ENCODE results near the gene ANO7.

Gene ANO7

GRCh38 chr2:241184901-241185300 lies 3.6 kb upstream of the ANO7 start:
- peaks cover 4% of the 10 kb centered on the region; the same call in 1 of the 2 replicates for H3K4me1 ChIP-seq (ENCODE audit: insufficient read depth, low read length)
- no peaks in the 10 kb centered on the region for H3K36me3 ChIP-seq (ENCODE audit: insufficient read depth, low read depth, low read length)
- no peak overlapping the region for H3K9ac ChIP-seq (ENCODE audit: low read depth, low read length)
- no peaks in the 10 kb centered on the region for H3K27me3 ChIP-seq (ENCODE audit: insufficient read depth, low read length)
- H3K9me3 ChIP-seq (ENCODE audit: insufficient read depth, low read depth, low read length) = no peaks in the 10 kb centered on the region
- no peak overlapping the region for H3K27ac ChIP-seq (ENCODE audit: low read length)
- H3K4me3 ChIP-seq (ENCODE audit: low read length) = no peak overlapping the region

DNA sequence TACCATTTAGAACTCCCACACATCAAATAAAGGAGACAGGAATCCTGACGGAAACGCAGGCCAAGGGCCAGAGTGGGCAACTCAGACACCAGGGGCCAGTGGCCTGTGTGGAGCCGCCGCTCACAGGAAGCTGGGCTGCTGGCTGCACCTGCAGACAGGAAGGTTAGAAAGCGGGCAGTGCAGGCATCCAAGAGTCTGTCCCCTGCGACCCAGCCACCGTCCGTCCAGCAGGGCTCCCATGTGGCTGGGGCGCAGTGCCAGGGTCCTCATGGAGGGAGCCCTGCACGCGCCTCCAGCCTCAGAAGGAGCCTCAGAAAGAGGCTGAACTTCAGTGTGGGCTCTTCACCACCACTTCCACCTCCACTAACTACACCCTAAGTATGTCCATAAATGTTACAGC lies 2.5 kb upstream of the ANO7 start:
- H3K9me3 ChIP-seq (ENCODE audit: insufficient read depth, low read depth, low read length) = no peaks in the 10 kb centered on the region
- H3K27ac ChIP-seq (ENCODE audit: low read length) = no peak overlapping the region
- no peaks in the 10 kb centered on the region for H3K27me3 ChIP-seq (ENCODE audit: insufficient read depth, low read length)
- H3K36me3 ChIP-seq (ENCODE audit: insufficient read depth, low read depth, low read length) = no peaks in the 10 kb centered on the region
- H3K4me3 ChIP-seq (ENCODE audit: low read length) = no peak overlapping the region
- H3K9ac ChIP-seq (ENCODE audit: low read depth, low read length) = no peak overlapping the region
- peaks cover 4% of the 10 kb centered on the region; the same call in 1 of the 2 replicates for H3K4me1 ChIP-seq (ENCODE audit: insufficient read depth, low read length)

DNA sequence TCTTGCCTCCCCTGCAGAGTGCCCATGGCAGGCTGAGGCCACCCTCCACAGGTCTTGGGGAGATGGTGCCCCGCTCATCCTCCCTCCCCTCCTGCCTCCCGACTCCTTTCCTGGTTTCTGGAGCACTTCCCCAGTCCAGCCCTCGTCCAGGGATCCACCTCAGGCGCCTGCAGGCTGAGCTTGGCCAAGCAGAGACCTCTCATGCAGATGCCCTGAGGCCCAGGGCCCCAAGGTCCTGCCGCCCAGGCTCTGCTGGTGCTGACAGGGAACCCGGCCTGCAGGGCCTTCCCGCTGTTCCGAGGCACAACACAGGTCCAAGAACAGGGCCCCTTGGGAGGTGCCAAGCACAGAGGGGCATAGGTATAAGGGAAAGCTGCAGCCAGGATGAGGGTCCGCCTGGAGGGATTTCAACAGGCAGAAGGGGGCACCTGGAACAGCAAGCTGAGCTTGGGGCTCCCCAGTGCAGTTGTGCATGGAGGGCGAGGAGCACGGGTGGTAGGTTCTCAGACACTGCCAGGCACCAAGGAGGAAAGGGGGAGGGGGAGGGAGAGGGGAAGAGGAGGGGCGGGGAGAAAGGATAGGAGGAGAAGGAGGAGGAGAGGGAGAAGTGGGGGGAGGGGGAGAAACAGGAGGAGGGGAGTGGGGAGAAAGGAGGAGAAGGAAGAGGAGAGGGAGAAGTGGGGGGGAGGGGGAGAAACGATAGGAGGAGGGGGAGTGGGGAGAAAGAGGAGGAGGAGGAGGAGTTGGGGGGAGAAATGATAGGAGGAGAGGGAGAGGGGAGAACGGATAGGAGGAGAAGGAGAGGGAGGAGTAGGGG lies 1.2 kb upstream of the ANO7 start:
- Histone ChIP-seq H3K9ac (ENCODE audit: low read depth, low read length) (no peak overlapping the region), H3K9me3 (ENCODE audit: insufficient read depth, low read depth, low read length) (no peaks in the 10 kb centered on the region), H3K27ac (ENCODE audit: low read length) (no peak overlapping the region), H3K4me1 (ENCODE audit: insufficient read depth, low read length) (peaks cover 4% of the 10 kb centered on the region; the same call in 1 of the 2 replicates), H3K4me3 (ENCODE audit: low read length) (no peak overlapping the region), H3K36me3 (ENCODE audit: insufficient read depth, low read depth, low read length) (no peaks in the 10 kb centered on the region), H3K27me3 (ENCODE audit: insufficient read depth, low read length) (no peaks in the 10 kb centered on the region)

- H3K27me3 ChIP-seq (ENCODE audit: insufficient read depth, low read length) = no peaks in the 10 kb centered on the region
These were observed 601 bp upstream of the ANO7 start for GRCh38 chr2:241187918-241188234.

DNA sequence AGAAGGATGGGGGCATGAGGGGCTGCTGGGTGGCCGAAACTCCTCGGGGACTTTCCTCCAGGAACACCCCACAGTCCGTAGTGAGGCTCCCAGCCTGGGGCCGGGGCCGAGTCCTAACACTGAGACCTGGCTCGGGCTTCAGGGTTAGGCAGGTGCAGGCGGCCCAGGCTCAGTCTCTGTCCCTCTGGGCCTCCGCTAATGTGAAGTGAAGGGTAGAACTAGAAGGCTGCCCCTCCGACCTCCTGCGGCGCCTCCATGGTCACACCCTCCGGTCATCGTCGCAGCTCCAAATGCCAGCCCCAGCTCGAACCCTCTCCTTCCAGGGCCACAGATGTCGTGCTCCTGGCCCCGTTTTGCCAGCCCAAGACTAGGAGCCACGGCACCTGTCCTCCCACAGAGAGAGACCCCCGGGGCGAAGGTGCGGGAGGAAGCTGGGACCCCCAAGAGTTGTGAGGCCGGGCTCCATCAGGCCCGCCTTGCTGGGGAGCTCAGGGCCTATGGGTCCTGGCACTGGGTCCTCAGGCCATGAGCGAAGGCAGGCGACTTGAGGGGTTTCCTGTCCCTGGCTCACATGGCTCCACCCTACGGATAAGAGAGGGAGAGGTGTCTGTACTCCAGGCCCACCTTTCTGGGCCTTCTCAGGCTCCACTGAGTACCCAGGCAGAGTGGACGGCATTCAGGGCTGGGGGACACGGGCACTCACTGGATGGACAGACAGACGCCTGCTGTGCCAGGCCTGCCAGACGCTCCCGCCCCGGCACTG lies 797 bp downstream of the ANO7 start:
- no peaks in the 10 kb centered on the region for H3K36me3 ChIP-seq (ENCODE audit: insufficient read depth, low read depth, low read length)

More at GRCh38 chr2:241187918-241188234, 601 bp upstream of the ANO7 start:
- Histone ChIP-seq H3K9me3 (ENCODE audit: insufficient read depth, low read depth, low read length) (no peaks in the 10 kb centered on the region), H3K4me3 (ENCODE audit: low read length) (no peak overlapping the region; the same call in 1 of the 2 replicates), H3K4me1 (ENCODE audit: insufficient read depth, low read length) (peaks cover 4% of the 10 kb centered on the region; the same call in 1 of the 2 replicates), H3K27ac (ENCODE audit: low read length) (no peak overlapping the region), H3K9ac (ENCODE audit: low read depth, low read length) (no peak overlapping the region), H3K36me3 (ENCODE audit: insufficient read depth, low read depth, low read length) (no peaks in the 10 kb centered on the region)

GRCh38 chr2:241189856-241190201 lies 1.4 kb downstream of the ANO7 start:
- H3K9ac ChIP-seq (ENCODE audit: low read depth, low read length) = no peak overlapping the region
- H3K36me3 ChIP-seq (ENCODE audit: insufficient read depth, low read depth, low read length) = no peaks in the 10 kb centered on the region
- peaks cover 4% of the 10 kb centered on the region; the same call in 1 of the 2 replicates for H3K4me1 ChIP-seq (ENCODE audit: insufficient read depth, low read length)
- no peaks in the 10 kb centered on the region for H3K27me3 ChIP-seq (ENCODE audit: insufficient read depth, low read length)
- no peak overlapping the region for H3K27ac ChIP-seq (ENCODE audit: low read length)
- no peak overlapping the region for H3K4me3 ChIP-seq (ENCODE audit: low read length)
- no peaks in the 10 kb centered on the region for H3K9me3 ChIP-seq (ENCODE audit: insufficient read depth, low read depth, low read length)

More for the DNA sequence above, 797 bp downstream of the ANO7 start:
- H3K4me3 ChIP-seq (ENCODE audit: low read length) = no peak overlapping the region
- H3K9me3 ChIP-seq (ENCODE audit: insufficient read depth, low read depth, low read length) = no peaks in the 10 kb centered on the region
- no peak overlapping the region for H3K9ac ChIP-seq (ENCODE audit: low read depth, low read length)
- H3K27me3 ChIP-seq (ENCODE audit: insufficient read depth, low read length) = no peaks in the 10 kb centered on the region
- peaks cover 4% of the 10 kb centered on the region; the same call in 1 of the 2 replicates for H3K4me1 ChIP-seq (ENCODE audit: insufficient read depth, low read length)
- H3K27ac ChIP-seq (ENCODE audit: low read length) = no peak overlapping the region

DNA sequence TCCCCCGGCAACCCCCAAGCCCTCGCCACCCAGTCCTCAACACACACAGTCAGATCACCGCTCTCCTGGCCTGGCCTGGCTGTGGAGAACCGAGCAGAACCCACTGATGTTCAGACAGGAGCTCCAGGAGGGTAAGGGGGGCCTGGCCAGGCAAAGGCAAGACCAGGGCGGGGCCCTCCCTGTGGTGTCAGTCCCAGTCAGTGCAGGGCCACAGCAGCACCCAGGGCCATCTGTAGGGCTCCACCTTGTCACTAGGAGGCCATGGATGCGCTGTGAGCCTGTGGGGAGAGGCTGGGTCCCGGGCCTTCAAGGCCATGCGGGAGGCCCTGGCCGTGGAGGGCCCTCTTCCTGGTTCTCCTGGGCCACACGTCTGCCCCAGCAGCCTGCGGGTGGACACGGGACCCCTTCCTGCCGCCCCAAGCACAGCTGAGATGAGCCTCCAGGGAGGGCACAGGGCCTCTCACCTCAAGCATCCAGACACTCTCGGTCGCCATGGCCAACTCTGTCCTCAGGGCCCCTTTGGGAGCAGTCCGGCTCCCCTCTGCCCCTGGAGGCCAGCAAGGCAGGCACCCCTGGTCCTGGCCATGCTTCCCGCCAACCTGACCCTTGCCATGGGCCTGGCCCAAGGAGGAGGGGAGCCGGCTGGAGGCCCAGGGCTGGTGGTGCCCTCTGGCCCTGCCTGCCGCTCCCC lies 2.0 kb downstream of the ANO7 start:
- H3K27ac ChIP-seq (ENCODE audit: low read length) = no peak overlapping the region
- no peaks in the 10 kb centered on the region for H3K27me3 ChIP-seq (ENCODE audit: insufficient read depth, low read length)
- no peak overlapping the region for H3K9ac ChIP-seq (ENCODE audit: low read depth, low read length)
- H3K4me1 ChIP-seq (ENCODE audit: insufficient read depth, low read length) = peaks cover 4% of the 10 kb centered on the region; the same call in 1 of the 2 replicates
- no peaks in the 10 kb centered on the region for H3K9me3 ChIP-seq (ENCODE audit: insufficient read depth, low read depth, low read length)
- H3K4me3 ChIP-seq (ENCODE audit: low read length) = no peak overlapping the region
- no peaks in the 10 kb centered on the region for H3K36me3 ChIP-seq (ENCODE audit: insufficient read depth, low read depth, low read length)

- Histone ChIP-seq H3K4me1 (ENCODE audit: insufficient read depth, low read length) (peaks cover 4% of the 10 kb centered on the region; the same call in 1 of the 2 replicates), H3K27ac (ENCODE audit: low read length) (no peak overlapping the region), H3K36me3 (ENCODE audit: insufficient read depth, low read depth, low read length) (no peaks in the 10 kb centered on the region), H3K27me3 (ENCODE audit: insufficient read depth, low read length) (no peaks in the 10 kb centered on the region), H3K9me3 (ENCODE audit: insufficient read depth, low read depth, low read length) (no peaks in the 10 kb centered on the region), H3K9ac (ENCODE audit: low read depth, low read length) (no peak overlapping the region), H3K4me3 (ENCODE audit: low read length) (no peak overlapping the region)
These were observed 2.6 kb downstream of the ANO7 start for GRCh38 chr2:241191081-241191480.

GRCh38 chr2:241193271-241193670 lies 4.8 kb downstream of the ANO7 start:
- H3K4me1 ChIP-seq (ENCODE audit: insufficient read depth, low read length) = peaks cover under 1% of the 10 kb centered on the region; the same call in 1 of the 2 replicates
- no peaks in the 10 kb centered on the region for H3K27me3 ChIP-seq (ENCODE audit: insufficient read depth, low read length)
- no peak overlapping the region for H3K27ac ChIP-seq (ENCODE audit: low read length)
- no peak overlapping the region for H3K4me3 ChIP-seq (ENCODE audit: low read length)
- H3K9me3 ChIP-seq (ENCODE audit: insufficient read depth, low read depth, low read length) = no peaks in the 10 kb centered on the region
- H3K36me3 ChIP-seq (ENCODE audit: insufficient read depth, low read depth, low read length) = no peaks in the 10 kb centered on the region
- no peak overlapping the region for H3K9ac ChIP-seq (ENCODE audit: low read depth, low read length)

DNA sequence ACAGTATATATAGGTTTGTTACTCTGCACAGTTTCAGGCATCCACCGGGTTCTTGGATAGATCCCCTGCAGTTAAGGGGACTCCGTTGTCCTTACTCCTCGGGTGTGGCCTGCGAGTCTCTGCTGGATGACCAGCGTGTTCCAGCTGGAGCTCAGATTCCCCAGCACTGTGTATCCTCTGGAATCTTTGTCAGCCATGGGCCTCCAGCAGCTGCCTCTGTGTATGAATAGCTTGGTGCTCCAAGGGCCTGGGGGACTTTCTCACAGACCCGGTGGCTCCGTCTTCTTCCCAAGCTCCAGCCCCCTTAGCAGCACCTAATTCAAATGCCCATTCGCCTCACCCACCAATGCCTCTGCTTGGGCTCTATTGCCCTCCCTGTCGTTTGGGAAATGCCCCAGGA lies 6.3 kb downstream of the ANO7 start:
- H3K4me3 ChIP-seq (ENCODE audit: low read length) = no peak overlapping the region
- H3K27ac ChIP-seq (ENCODE audit: low read length) = no peak overlapping the region
- H3K9ac ChIP-seq (ENCODE audit: low read depth, low read length) = no peak overlapping the region
- H3K4me1 ChIP-seq (ENCODE audit: insufficient read depth, low read length) = no peaks in the 10 kb centered on the region
- H3K36me3 ChIP-seq (ENCODE audit: insufficient read depth, low read depth, low read length) = no peaks in the 10 kb centered on the region
- no peaks in the 10 kb centered on the region for H3K9me3 ChIP-seq (ENCODE audit: insufficient read depth, low read depth, low read length)
- H3K27me3 ChIP-seq (ENCODE audit: insufficient read depth, low read length) = no peaks in the 10 kb centered on the region

DNA sequence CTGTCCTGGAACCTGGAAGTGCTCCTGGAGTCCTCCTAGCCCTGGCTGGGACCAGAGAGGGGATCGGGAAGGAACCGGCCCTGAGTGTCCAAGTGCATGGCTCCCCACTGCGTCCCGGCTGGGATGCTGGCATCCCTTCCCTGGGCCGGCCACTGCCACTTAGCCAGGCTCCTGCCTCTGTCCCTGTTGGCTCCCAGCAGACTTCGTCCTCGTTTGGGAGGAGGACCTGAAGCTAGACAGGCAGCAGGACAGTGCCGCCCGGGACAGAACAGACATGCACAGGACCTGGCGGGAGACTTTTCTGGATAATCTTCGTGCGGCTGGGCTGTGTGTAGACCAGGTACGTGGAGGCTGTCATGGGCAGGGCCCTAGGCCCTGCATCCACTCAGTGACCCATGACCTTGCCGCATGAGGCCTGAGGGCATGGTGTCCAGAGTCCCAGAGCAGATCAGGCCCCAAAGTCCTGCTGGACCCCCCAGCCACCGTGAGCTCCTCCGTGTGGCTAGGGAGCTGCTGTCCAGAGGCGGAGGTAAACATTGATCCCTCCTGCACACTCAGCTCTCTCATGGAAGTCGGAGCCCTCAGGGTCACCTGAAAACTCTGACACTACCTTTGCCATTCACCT lies 7.1 kb downstream of the ANO7 start:
- Histone ChIP-seq H3K9me3 (ENCODE audit: insufficient read depth, low read depth, low read length) (no peaks in the 10 kb centered on the region), H3K36me3 (ENCODE audit: insufficient read depth, low read depth, low read length) (no peaks in the 10 kb centered on the region), H3K27ac (ENCODE audit: low read length) (no peak overlapping the region), H3K4me1 (ENCODE audit: insufficient read depth, low read length) (no peaks in the 10 kb centered on the region), H3K4me3 (ENCODE audit: low read length) (no peak overlapping the region), H3K27me3 (ENCODE audit: insufficient read depth, low read length) (no peaks in the 10 kb centered on the region; the same call in 1 of the 2 replicates), H3K9ac (ENCODE audit: low read depth, low read length) (no peak overlapping the region)

Data from iPS-20b (cell line).